Measurements from ENCODE around the gene MARCHF6. TPM values are rescaled to one million over a fixed set of nuclear protein-coding genes. Genes with fewer than 3 reads are reported as not detected.

The MARCHF6 gene
- polyA plus RNA-seq, 3 donors: 24.0 to 90.1 (median 31.0) TPM

GRCh38 chr5:10338686-10339057 lies 14.8 kb upstream of the MARCHF6 start:
- Histone ChIP-seq H2AFZ (ENCODE audit: insufficient read depth, low read depth, low read length, poor library complexity, severe bottlenecking) (no peak overlapping the region), H3K4me1 (ENCODE audit: control insufficient read depth in 1 of 2, insufficient read depth in 2 of 2, low read length in 2 of 2) (peaks cover 2 to 4% of the 10 kb centered on the region in 2 donors), H3K36me3 (replicated peaks in 1 of 2; ENCODE audit: control insufficient read depth in 1 of 2, insufficient read depth in 2 of 2, low read length in 2 of 2) (no peaks in the 10 kb centered on the region), H3K27me3 (ENCODE audit: control insufficient read depth in 2 of 2, insufficient read depth in 2 of 2, low read length in 2 of 2) (peaks cover 10 to 18% of the 10 kb centered on the region in 2 donors), H3K4me2 (replicated peaks; ENCODE audit: extremely low read depth, low read length, poor library complexity, severe bottlenecking) (no peak overlapping the region), H3K27ac (ENCODE audit: low read depth in 1 of 2, low read length in 2 of 2) (no peak overlapping the region), H3K9ac (ENCODE audit: insufficient read depth, low read length, poor library complexity, severe bottlenecking) (no peak overlapping the region), H3K9me3 (replicated peaks in 1 of 2; ENCODE audit: control insufficient read depth in 1 of 2, insufficient read depth in 1 of 2, low read length in 2 of 2) (no peaks in the 10 kb centered on the region), H4K20me1 (ENCODE audit: insufficient read depth, low read length) (no peaks in the 10 kb centered on the region), H3K4me3 (replicated peaks in 1 of 3; ENCODE audit: low read depth in 2 of 3, low read length in 3 of 3) (no peak overlapping the region), H3K79me2 (ENCODE audit: insufficient read depth, low read length) (no peaks in the 10 kb centered on the region)
- peaks cover 4% of the 10 kb centered on the region for H3K4me1 Mint-ChIP-seq
- no peaks in the 10 kb centered on the region for H3K36me3 Mint-ChIP-seq
- peaks cover 0 to 3% (median 0%) of the 10 kb centered on the region in 7 donors for H3K9me3 Mint-ChIP-seq
- H3K27ac Mint-ChIP-seq: no peak overlapping the region
- intact Hi-C loops (cut with micrococcal nuclease): no loop called here
- no peak overlapping the region for H3K4me3 Mint-ChIP-seq
- H3K27me3 Mint-ChIP-seq (ENCODE audit: low read depth in 3 of 3): peaks cover 10 to 18% (median 10%) of the 10 kb centered on the region in 3 donors
- no peak for DNase-seq
- no CpG with 5 or more reads among the region's 2 CpGs for WGBS (ENCODE audit: insufficient coverage)
- no peak for TF ChIP-seq CTCF (IDR thresholded peaks at IDR 0.05)

DNA sequence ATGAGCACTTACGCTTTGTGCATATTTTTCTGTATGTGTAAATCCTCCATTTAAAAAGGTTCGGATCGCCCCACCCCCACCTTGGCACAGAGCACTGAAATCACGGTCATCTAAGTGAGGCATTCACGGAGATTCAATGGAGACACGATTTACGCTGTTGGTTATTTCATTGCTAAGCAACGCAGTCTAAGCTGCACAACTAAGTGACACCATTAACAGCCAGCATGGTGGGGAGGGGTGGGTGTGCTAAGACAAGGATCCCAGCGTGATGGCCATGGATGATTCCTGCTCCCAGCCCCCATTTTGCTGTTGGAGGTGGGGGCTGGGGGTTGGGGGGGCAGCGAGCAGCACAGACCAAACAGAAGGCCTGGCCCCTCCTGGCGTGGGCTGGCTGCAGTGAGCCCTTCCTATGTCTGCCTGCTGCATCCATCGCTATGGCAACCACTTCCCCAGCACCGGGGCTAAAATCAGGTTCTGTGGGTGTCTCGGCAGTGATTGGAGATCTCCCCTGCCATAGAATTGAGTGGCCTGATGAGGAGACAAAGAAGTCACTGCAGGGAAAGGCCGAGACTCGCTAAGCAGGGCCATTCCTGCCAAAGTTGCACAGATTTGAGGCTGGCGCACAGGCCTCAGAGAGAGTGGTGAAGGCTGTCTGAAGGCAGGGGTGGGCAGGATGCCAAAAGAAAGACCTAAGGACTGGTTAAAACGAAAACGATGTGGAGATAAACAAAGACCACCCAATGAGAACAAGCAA lies 14.3 kb upstream of the MARCHF6 start:
- H3K79me2 ChIP-seq (ENCODE audit: insufficient read depth, low read length): no peaks in the 10 kb centered on the region
- H3K27ac ChIP-seq (ENCODE audit: low read depth in 1 of 2, low read length in 2 of 2): no peak overlapping the region
- no peak for DNase-seq
- no peaks in the 10 kb centered on the region for H3K36me3 ChIP-seq (replicated peaks in 1 of 2; ENCODE audit: control insufficient read depth in 1 of 2, insufficient read depth in 2 of 2, low read length in 2 of 2)
- no peaks in the 10 kb centered on the region for H3K9me3 ChIP-seq (replicated peaks in 1 of 2; ENCODE audit: control insufficient read depth in 1 of 2, insufficient read depth in 1 of 2, low read length in 2 of 2)
- H3K9ac ChIP-seq (ENCODE audit: insufficient read depth, low read length, poor library complexity, severe bottlenecking): no peak overlapping the region
- peaks cover 5 to 13% of the 10 kb centered on the region in 2 donors for H3K27me3 ChIP-seq (ENCODE audit: control insufficient read depth in 2 of 2, insufficient read depth in 2 of 2, low read length in 2 of 2)
- TF ChIP-seq CTCF (IDR thresholded peaks at IDR 0.05): no peak
- H3K4me3 Mint-ChIP-seq: no peak overlapping the region
- no peak overlapping the region for H2AFZ ChIP-seq (ENCODE audit: insufficient read depth, low read depth, low read length, poor library complexity, severe bottlenecking)
- no peaks in the 10 kb centered on the region for H4K20me1 ChIP-seq (ENCODE audit: insufficient read depth, low read length)
- no peaks in the 10 kb centered on the region for H3K36me3 Mint-ChIP-seq
- peak overlapping the region in 1 of 7 donors; percentile 36 for H3K27ac Mint-ChIP-seq
- intact Hi-C loops (cut with micrococcal nuclease): no loop called here
- whole genome bisulfite sequencing (ENCODE audit: insufficient coverage): 87% methylated on average over 9 of the region's 19 CpGs
- peaks cover 4% of the 10 kb centered on the region for H3K4me1 Mint-ChIP-seq
- peaks cover 0 to 2% (median 0%) of the 10 kb centered on the region in 7 donors for H3K9me3 Mint-ChIP-seq
- no peak overlapping the region for H3K4me3 ChIP-seq (replicated peaks in 1 of 3; ENCODE audit: low read depth in 2 of 3, low read length in 3 of 3)
- H3K4me2 ChIP-seq (replicated peaks; ENCODE audit: extremely low read depth, low read length, poor library complexity, severe bottlenecking): no peak overlapping the region
- no peaks in the 10 kb centered on the region for H3K4me1 ChIP-seq (ENCODE audit: control insufficient read depth in 1 of 2, insufficient read depth in 2 of 2, low read length in 2 of 2)
- H3K27me3 Mint-ChIP-seq (ENCODE audit: low read depth in 3 of 3): peaks cover 6 to 14% (median 8%) of the 10 kb centered on the region in 3 donors

All from CD14-positive monocyte (primary cell).